Stimulated activated naive CD4-positive, alpha-beta T cell treated with Interleukin-2 at 50 U/mL for 16 hours (primary cell): Measurements from ENCODE around the gene RCVRN.

Experiments used
- DNase-seq: peaks from one replicate; lab custom pipeline; 2025; lab: John Stamatoyannopoulos, UW

The RCVRN gene

DNA sequence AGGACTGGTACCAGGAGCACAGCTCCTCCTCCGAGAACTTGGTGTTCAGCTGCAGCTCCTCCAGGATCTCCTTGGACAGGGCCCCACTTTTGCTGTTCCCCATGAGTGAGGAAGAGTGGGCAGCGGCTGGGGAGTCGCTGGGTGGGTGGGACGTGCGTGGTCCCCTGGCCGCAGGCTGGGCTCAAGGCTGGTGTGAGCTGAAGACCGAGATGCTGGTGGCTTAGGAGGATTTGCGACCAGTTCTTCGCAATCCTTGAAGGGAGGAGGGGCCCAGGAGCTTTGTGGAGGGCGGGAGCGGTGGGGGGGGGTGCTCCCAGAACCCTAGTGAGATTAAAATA, at the start of gene RCVRN:
TSS of gene RCVRN (minus strand) at position 194 of the 338 bp plus-strand sequence. CDS start at position 103, 91 bp downstream.
- no peak for DNase-seq

DNA sequence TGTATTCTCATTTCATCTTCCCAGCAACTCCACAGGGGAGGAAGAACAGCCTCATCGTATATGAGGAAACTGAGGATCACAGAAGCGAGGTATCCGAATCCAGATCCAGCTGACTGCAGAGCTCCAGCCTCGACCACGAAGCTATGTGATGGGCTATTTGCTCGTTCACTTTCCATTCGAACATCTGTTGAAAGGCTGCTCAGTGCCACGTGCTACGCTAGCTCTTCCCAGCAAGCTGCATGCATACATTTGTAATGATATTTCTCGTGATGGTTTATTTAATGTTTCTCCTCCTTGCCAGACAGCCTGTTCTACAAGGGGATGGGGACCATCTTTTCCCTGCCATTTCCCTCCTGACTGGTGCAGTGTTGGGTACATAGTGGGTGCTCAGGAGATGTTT, 48.4 kb upstream of the RCVRN start:
- DNase-seq, result no peak

DNA sequence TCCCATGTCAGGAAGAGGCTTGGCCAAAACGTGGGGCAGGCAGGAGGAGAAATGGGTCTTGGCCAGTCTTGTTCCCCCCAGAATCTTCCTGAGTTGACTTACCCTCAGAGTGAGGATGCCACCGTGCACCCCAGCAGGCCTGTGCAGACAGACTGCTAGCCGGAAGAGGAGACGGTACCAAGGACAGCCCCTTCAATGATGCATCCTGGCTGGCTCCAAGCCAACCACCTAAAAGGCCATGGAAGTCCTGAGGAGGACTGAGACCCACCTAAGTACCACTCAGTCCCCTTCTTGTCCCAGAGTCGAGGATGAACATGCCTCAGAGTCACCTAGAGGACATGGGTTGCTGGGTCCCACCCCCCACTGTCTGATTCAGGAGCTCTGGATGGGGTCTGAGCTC, 46.7 kb upstream of the RCVRN start:
- DNase-seq, result no peak

- DNase-seq, result no peak
Observed at GRCh38 chr17:9948928-9949327, 43.9 kb upstream of the RCVRN start.

DNA sequence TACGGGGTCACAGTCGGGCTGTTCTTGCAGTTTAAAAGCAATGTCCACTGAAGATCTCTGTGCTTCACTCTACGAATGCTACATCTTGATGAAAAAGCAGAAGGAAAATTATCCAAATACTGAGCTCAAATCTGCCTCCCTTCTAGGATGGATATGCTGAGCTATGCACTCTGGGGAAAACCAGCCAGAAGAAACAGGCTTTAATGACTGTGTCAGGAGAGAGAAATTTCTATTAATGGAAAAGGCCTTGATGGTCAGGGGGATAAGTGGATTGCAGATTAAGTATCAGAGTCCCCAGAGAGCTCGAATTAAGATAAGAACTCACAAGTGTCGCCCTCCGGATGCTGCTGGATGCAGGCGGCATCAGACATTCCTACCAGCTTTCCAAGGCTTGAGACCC, 39.6 kb upstream of the RCVRN start:
- no peak for DNase-seq

DNA sequence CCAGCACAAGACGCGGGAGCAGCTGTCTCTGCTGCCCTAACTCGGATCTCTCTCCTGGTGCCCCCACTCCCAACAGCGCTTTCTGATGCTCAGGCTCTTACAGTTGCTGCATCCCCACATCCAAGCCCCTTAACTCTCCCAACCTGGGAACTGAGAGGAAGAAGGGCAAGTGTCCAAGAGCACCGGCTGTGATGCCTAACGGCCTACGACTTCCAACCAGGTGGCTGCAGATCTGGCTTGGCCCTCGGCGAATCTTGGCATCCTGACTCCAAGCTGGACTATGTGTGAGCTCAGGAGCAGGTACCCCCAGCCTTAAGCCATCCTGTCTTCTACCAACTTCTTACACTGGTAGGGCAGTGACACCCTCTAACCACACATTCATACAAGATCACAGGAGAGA, 38.3 kb upstream of the RCVRN start:
- no peak for DNase-seq

DNA sequence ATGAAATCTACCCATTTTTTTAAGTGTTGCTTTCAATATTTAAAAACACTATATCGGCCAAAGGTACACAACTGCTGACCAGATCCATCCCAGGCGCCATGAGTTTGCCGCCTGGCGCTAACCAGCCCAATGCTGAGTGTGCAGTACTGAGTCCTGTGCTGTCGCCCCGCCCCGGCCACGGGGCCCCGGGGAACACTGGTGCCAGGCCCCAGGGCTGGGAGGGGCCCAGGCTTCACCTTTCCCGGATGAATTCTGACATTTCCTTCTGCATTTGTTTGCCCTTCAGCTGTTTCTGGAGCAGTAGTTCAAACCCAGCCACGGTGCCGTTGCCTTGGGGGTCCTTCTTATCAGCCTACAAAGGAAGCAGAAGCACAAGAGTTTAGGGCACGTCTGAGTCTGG, 37.8 kb upstream of the RCVRN start:
- no peak for DNase-seq

DNA sequence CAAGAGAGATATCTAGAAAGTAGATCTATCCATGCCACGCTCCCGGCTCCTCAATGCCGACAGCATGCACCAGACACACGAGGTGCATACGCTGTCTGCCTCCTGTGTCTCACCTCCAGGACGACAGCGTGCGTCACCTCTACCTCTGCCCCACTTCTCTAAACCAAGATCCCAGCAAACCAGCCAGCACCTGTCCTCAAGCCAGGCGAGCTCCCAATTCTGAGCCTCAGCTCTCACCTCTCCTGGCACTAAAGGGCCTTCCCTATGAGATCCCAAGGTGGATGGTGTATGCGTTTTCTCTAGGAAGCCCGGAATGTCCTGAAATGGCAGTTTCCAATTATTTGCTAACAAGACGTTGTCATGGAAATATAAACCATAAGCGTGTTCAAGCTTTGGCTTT, 36.2 kb upstream of the RCVRN start:
- no peak for DNase-seq

- no peak for DNase-seq
Observed at GRCh38 chr17:9940841-9941240, 35.8 kb upstream of the RCVRN start.

DNA sequence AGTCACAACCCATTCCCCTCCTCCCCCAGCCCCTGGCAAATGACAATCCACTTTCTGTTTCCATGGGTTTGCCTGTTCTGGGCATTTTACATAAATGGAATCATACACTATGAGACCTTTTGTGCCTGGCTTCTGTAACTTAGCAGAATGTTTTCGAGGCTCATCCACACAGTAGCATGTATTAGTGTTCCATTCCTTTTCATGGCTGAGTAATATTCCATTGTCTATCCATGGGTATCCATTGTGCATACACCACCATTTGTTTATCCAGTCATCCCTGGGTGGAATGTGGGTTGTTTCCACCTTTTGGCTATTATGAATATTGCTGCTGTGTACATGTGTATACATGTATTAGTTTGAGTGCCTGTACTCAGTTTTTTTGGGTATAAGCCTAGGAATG, 33.7 kb upstream of the RCVRN start:
- no peak for DNase-seq

GRCh38 chr17:9937901-9938300, 32.8 kb upstream of the RCVRN start:
- no peak for DNase-seq

GRCh38 chr17:9937241-9937761, 32.2 kb upstream of the RCVRN start:
- DNase-seq, result no peak

- DNase-seq, result no peak
Observed at GRCh38 chr17:9936095-9936494, 31.0 kb upstream of the RCVRN start.

DNA sequence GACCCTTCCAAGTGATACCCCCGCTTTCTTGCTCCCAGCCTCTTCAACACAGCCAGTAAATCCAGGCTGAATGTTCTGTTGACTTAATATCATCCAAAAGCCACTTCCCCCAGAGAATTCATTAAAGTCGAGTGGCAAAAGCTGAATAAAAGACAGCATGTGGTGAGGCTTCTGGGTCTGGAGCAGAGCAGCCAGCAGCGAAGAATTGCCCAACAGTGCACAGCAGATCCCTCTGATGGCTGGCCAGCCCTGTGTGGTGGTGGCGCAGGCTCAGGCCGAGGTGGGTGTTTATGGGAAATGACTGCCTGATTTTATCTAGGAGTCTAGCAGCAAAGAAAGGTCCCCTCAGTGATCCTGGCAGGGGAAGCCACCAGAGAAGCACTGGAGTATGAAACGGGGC, 30.3 kb upstream of the RCVRN start:
- DNase-seq, result no peak

DNA sequence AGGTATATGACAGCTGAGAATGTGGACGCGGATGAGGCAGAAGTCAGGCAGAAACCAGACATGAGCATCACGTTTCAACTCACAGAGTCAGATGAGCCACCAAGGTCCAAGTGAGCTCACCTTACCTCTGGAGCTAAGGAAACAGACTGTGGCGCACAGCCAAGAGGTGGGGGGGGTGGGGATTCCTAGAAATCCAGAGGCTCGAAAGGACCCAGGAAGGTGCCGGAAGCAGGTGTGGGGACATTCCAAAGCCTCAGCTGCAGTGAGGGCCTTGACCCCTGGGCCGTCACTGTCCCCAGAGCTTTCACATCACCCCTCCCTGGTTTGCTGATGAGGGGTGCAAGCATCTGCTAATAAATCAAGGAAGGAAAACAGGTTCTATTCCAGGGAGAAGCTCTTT, 29.3 kb upstream of the RCVRN start:
- no peak for DNase-seq

- DNase-seq, result no peak
Observed at GRCh38 chr17:9932491-9932890, 27.4 kb upstream of the RCVRN start.

GRCh38 chr17:9931144-9931741, 26.2 kb upstream of the RCVRN start:
- DNase-seq, result no peak

- DNase-seq, result no peak
Observed at GRCh38 chr17:9929871-9930270, 24.8 kb upstream of the RCVRN start.

GRCh38 chr17:9928601-9929333, 23.7 kb upstream of the RCVRN start:
- no peak for DNase-seq

DNA sequence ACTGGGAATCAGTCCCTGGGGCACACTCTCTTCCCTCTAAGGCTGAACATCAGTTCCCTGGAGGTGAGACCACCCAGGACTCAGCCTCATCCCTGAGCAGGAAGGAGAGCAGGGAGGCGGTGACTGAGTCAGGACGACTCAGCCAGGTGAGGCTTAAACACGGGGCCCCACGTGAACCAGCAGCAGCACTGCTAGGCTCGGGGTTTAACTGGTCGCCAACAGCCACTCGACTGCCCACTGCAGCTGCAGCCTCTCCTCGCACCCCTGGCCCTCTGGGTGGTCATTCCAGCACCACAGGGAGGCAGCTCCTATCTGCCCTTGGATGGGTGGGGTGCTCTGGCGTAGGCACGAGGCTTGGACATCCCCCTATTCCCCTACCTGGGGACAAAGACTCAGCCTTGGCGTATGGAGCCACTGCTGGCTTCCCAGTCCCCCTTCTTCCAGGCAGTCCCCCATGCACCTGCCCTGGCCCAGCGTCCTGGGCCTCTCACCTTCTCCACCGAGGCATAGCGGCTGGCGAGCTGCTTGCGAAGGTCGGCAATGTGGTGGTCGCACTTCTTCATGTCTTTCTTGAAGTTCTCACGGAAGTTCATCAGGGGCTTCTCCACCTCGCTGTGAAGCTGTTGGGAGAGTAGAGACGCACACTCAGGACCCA, 21.2 kb upstream of the RCVRN start:
- DNase-seq, result no peak

DNA sequence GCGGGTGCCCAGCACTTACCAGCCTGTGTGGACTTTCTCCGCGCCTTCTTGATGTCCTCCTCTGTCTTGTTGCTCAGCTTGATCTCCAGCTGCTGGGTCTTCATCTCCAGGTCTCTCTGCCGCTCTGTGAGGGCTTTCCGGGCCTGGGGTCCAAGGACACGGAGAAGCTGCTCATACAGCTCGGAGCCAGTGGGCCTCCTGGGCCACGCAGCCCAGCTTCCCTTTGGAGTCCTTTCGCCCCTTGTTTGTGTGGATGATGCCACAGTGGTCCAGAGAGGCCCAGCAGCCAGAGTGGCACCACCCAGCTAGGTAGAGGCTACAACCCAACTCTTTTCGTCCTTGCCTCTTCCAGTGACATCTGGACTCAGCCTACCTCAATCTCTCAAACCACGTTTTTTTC, 20.4 kb upstream of the RCVRN start:
- DNase-seq, result no peak

- no peak for DNase-seq
Observed at GRCh38 chr17:9924735-9925191, 19.7 kb upstream of the RCVRN start.
